ENCODE data around the gene SACS.
"Not testable (repeated sequence)": the region's sequence is repeated elsewhere in the genome, so short reads cannot be mapped to it uniquely, and the experiment has no call there.

SACS gene

GRCh38 chr13:23443878-23444277, 10.4 kb upstream of the SACS start:
- H3K4me3 ChIP-seq (replicated peaks in 1 of 2; ENCODE audit: low read depth in 2 of 2, low read length in 2 of 2), result no peak overlapping the region
- TF ChIP-seq CTCF (IDR thresholded peaks at IDR 0.05; ENCODE audit: low read depth, low read length), result no peak
- DNase-seq (ENCODE audit: low read depth in 2 of 2), result no peak

GRCh38 chr13:23443110-23443509, 9.6 kb upstream of the SACS start:
- TF ChIP-seq CTCF (IDR thresholded peaks at IDR 0.05; ENCODE audit: low read depth, low read length), result no peak
- no peak overlapping the region for H3K4me3 ChIP-seq (replicated peaks in 1 of 2; ENCODE audit: low read depth in 2 of 2, low read length in 2 of 2)
- DNase-seq (ENCODE audit: low read depth in 2 of 2), result no peak

GRCh38 chr13:23440821-23441618, 7.5 kb upstream of the SACS start:
- DNase-seq (ENCODE audit: low read depth in 2 of 2), result no peak
- TF ChIP-seq CTCF (IDR thresholded peaks at IDR 0.05; ENCODE audit: low read depth, low read length), result no peak
- H3K4me3 ChIP-seq (replicated peaks in 1 of 2; ENCODE audit: low read depth in 2 of 2, low read length in 2 of 2), result no peak overlapping the region

GRCh38 chr13:23440324-23440723, 6.8 kb upstream of the SACS start:
- not testable (repeated sequence) for H3K4me3 ChIP-seq (replicated peaks in 1 of 2; ENCODE audit: low read depth in 2 of 2, low read length in 2 of 2); DNase-seq (ENCODE audit: low read depth in 2 of 2)

GRCh38 chr13:23437916-23438315, 4.4 kb upstream of the SACS start:
- no peak for TF ChIP-seq CTCF (IDR thresholded peaks at IDR 0.05; ENCODE audit: low read depth, low read length)
- no peak for DNase-seq (ENCODE audit: low read depth in 2 of 2)
- H3K4me3 ChIP-seq (replicated peaks in 1 of 2; ENCODE audit: low read depth in 2 of 2, low read length in 2 of 2), result no peak overlapping the region

- no peak for TF ChIP-seq CTCF (IDR thresholded peaks at IDR 0.05; ENCODE audit: low read depth, low read length)
Observed at GRCh38 chr13:23436680-23437079, 3.2 kb upstream of the SACS start.

GRCh38 chr13:23434491-23434890, 989 bp upstream of the SACS start:
- DNase-seq (ENCODE audit: low read depth in 2 of 2), result no peak
- TF ChIP-seq CTCF (IDR thresholded peaks at IDR 0.05; ENCODE audit: low read depth, low read length), result no peak
- no peak overlapping the region for H3K4me3 ChIP-seq (replicated peaks in 1 of 2; ENCODE audit: low read depth in 2 of 2, low read length in 2 of 2)

More at GRCh38 chr13:23436680-23437079, 3.2 kb upstream of the SACS start:
- no peak for DNase-seq (ENCODE audit: low read depth in 2 of 2)
- no peak overlapping the region for H3K4me3 ChIP-seq (replicated peaks in 1 of 2; ENCODE audit: low read depth in 2 of 2, low read length in 2 of 2)

Measured in cardiac fibroblast (primary cell).